GM19351 (cell line): ENCODE measurements around the gene EIF4H.
"Not testable (repeated sequence)": the region's sequence is repeated elsewhere in the genome, so short reads cannot be mapped to it uniquely, and the experiment has no call there.

ENCODE experiments used
- ATAC-seq: cut with Tn5 transposase; IDR thresholded peaks from one replicate; pipeline ENCODE4 v1.9.1; 2021; ENCODE audit warnings: mild to moderate bottlenecking, moderate library complexity; ENCODE audit not compliant: unreplicated experiment

EIF4H gene

GRCh38 chr7:74197449-74198124 is 23.4 kb downstream of the EIF4H start:
- ATAC-seq, result no peak

GRCh38 chr7:74199551-74200355 is 25.6 kb downstream of the EIF4H start:
- no peak for ATAC-seq

- ATAC-seq, result no peak
Measured at GRCh38 chr7:74202841-74203556, 28.8 kb downstream of the EIF4H start.

- no peak for ATAC-seq
Measured at GRCh38 chr7:74203956-74204618, 29.9 kb downstream of the EIF4H start.

GRCh38 chr7:74206052-74206451 is 31.9 kb downstream of the EIF4H start:
- ATAC-seq, result not testable (repeated sequence)

GRCh38 chr7:74206589-74207120 is 32.5 kb downstream of the EIF4H start:
- peak; percentile 41 for ATAC-seq

GRCh38 chr7:74207586-74207985 is 33.4 kb downstream of the EIF4H start:
- no peak for ATAC-seq

GRCh38 chr7:74208241-74208640 is 34.1 kb downstream of the EIF4H start:
- ATAC-seq, result not testable (repeated sequence)

- ATAC-seq, result no peak
Measured at GRCh38 chr7:74212661-74213060, 38.5 kb downstream of the EIF4H start.

GRCh38 chr7:74214816-74215630 is 40.9 kb downstream of the EIF4H start:
- ATAC-seq, result no peak

- no peak for ATAC-seq
Measured at GRCh38 chr7:74215921-74216320, 41.8 kb downstream of the EIF4H start.

- no peak for ATAC-seq
Measured at GRCh38 chr7:74216361-74216761, 42.2 kb downstream of the EIF4H start.

GRCh38 chr7:74217455-74218342 is 43.5 kb downstream of the EIF4H start:
- ATAC-seq, result peak; percentile 63

- ATAC-seq, result no peak
Measured at GRCh38 chr7:74218343-74218698, 44.2 kb downstream of the EIF4H start.

- no peak for ATAC-seq
Measured at GRCh38 chr7:74219416-74219815, 45.3 kb downstream of the EIF4H start.

GRCh38 chr7:74220229-74220628 is 46.1 kb downstream of the EIF4H start:
- ATAC-seq, result no peak

- no peak for ATAC-seq
Measured at GRCh38 chr7:74221713-74222112, 47.6 kb downstream of the EIF4H start.

GRCh38 chr7:74222851-74223710 is 48.9 kb downstream of the EIF4H start:
- ATAC-seq, result no peak
